Midbrain (tissue), 1 donor: ENCODE data around the gene GRK2.
"Not testable (repeated sequence)": the region's sequence is repeated elsewhere in the genome, so short reads cannot be mapped to it uniquely, and the experiment has no call there.

Source experiments
- DNase-seq: peaks from one replicate; lab custom pipeline; 2025; lab: John Stamatoyannopoulos, UW

GRK2 gene

GRCh38 chr11:67312187-67313021 is 46.1 kb downstream of the GRK2 start:
- DNase-seq: no peak

GRCh38 chr11:67313125-67313890 is 47.0 kb downstream of the GRK2 start:
- DNase-seq: no peak

GRCh38 chr11:67314218-67314617 is 47.9 kb downstream of the GRK2 start:
- DNase-seq: no peak

GRCh38 chr11:67315325-67315909 is 49.1 kb downstream of the GRK2 start:
- no peak for DNase-seq

GRCh38 chr11:67316882-67317204 is 50.6 kb downstream of the GRK2 start:
- no peak for DNase-seq

- peak; percentile 97 for DNase-seq
Measured at GRCh38 chr11:67317205-67317887, 51.1 kb downstream of the GRK2 start.

- DNase-seq: no peak
Measured at GRCh38 chr11:67317888-67318555, 51.7 kb downstream of the GRK2 start.

GRCh38 chr11:67318876-67319275 is 52.6 kb downstream of the GRK2 start:
- not testable (repeated sequence) for DNase-seq

GRCh38 chr11:67320011-67320410 is 53.7 kb downstream of the GRK2 start:
- DNase-seq: no peak

GRCh38 chr11:67320691-67321090 is 54.4 kb downstream of the GRK2 start:
- no peak for DNase-seq

GRCh38 chr11:67321313-67321871 is 55.1 kb downstream of the GRK2 start:
- no peak for DNase-seq

GRCh38 chr11:67322049-67322448 is 55.8 kb downstream of the GRK2 start:
- DNase-seq: no peak

- no peak for DNase-seq
Measured at GRCh38 chr11:67323526-67323925, 57.3 kb downstream of the GRK2 start.

GRCh38 chr11:67332081-67332691 is 65.9 kb downstream of the GRK2 start:
- DNase-seq: no peak
